ENCODE data around the gene NDUFA3.
A peak's percentile ranks its signal among the peaks of the same experiment; 100 is the strongest.

The NDUFA3 gene

GRCh38 chr19:54137699-54138488 is 35.2 kb downstream of the NDUFA3 start, which contains the start of gene CNOT3:
Gene CNOT3 (plus strand): TSS chr19:54137762. CDS start chr19:54142979, 5,217 bp downstream.
- Histone ChIP-seq H3K4me3 (ENCODE audit: low read depth, low read length) (peak within 1 kb of the TSS; percentile 73), H3K27me3 (replicated peaks) (no peaks in the 10 kb centered on the region), H3K36me3 (replicated peaks) (peaks cover 5% of the 10 kb centered on the region), H3K27ac (peak within 1 kb of the TSS; percentile 91)
- no peak for DNase-seq
- in situ Hi-C loops (cut with HindIII; ENCODE audit: low pct_ligation_motif_present, low sequenced_read_pairs), result no loop called here
- TF ChIP-seq CTCF (IDR thresholded peaks at IDR 0.05; ENCODE audit: low read depth, low read length, missing control alignments), result no peak

- in situ Hi-C loops (cut with HindIII; ENCODE audit: low pct_ligation_motif_present, low sequenced_read_pairs), result no loop called here
- no peak for TF ChIP-seq CTCF (IDR thresholded peaks at IDR 0.05; ENCODE audit: low read depth, low read length, missing control alignments)
- Histone ChIP-seq H3K36me3 (replicated peaks) (peaks cover 12% of the 10 kb centered on the region), H3K27me3 (replicated peaks) (no peaks in the 10 kb centered on the region), H3K27ac (no peak overlapping the region), H3K4me3 (ENCODE audit: low read depth, low read length) (peak overlapping the region; percentile 73)
- no peak for DNase-seq
Measured at GRCh38 chr19:54138489-54139256, 36.0 kb downstream of the NDUFA3 start.

GRCh38 chr19:54141356-54141755 is 38.7 kb downstream of the NDUFA3 start:
- Histone ChIP-seq H3K27me3 (replicated peaks) (no peaks in the 10 kb centered on the region), H3K4me3 (ENCODE audit: low read depth, low read length) (no peak overlapping the region), H3K27ac (no peak overlapping the region), H3K36me3 (replicated peaks) (peaks cover 39% of the 10 kb centered on the region)
- DNase-seq, result no peak
- TF ChIP-seq CTCF (IDR thresholded peaks at IDR 0.05; ENCODE audit: low read depth, low read length, missing control alignments), result no peak
- in situ Hi-C loops (cut with HindIII; ENCODE audit: low pct_ligation_motif_present, low sequenced_read_pairs), result no loop called here

- peak; percentile 3 for TF ChIP-seq CTCF (IDR thresholded peaks at IDR 0.05; ENCODE audit: low read depth, low read length, missing control alignments)
- in situ Hi-C loops (cut with HindIII; ENCODE audit: low pct_ligation_motif_present, low sequenced_read_pairs), result no loop called here
- Histone ChIP-seq H3K27ac (no peak overlapping the region), H3K4me3 (ENCODE audit: low read depth, low read length) (no peak overlapping the region), H3K27me3 (replicated peaks) (no peaks in the 10 kb centered on the region), H3K36me3 (replicated peaks) (peaks cover 48% of the 10 kb centered on the region)
- DNase-seq, result no peak
Measured at GRCh38 chr19:54142166-54142780, 39.6 kb downstream of the NDUFA3 start.

GRCh38 chr19:54145541-54146158 is 43.0 kb downstream of the NDUFA3 start:
- no peak overlapping the region for H3K27ac ChIP-seq
- TF ChIP-seq CTCF (IDR thresholded peaks at IDR 0.05; ENCODE audit: low read depth, low read length, missing control alignments), result no peak
- H3K27me3 ChIP-seq (replicated peaks), result no peaks in the 10 kb centered on the region
- H3K4me3 ChIP-seq (ENCODE audit: low read depth, low read length), result no peak overlapping the region
- no peak for DNase-seq
- peaks cover 72% of the 10 kb centered on the region for H3K36me3 ChIP-seq (replicated peaks)
- in situ Hi-C loops (cut with HindIII; ENCODE audit: low pct_ligation_motif_present, low sequenced_read_pairs), result no loop called here
